C4-2B (cell line): ENCODE results near the gene NUDT11.

Experiments
- H3K27ac ChIP-seq: fragments of 450-650 bp; 2 replicates; pipeline ENCODE4 v1.5.1; 2017
- CTCF ChIP-seq: fragments of 450-650 bp; conservative IDR thresholded peaks from 2 replicates; pipeline ENCODE4 v1.5.1; 2017; ENCODE audit warnings: mild to moderate bottlenecking
- ZFX ChIP-seq: fragments of 450-650 bp; IDR thresholded peaks from 2 replicates; pipeline ENCODE4 v1.6.1; 2017

The NUDT11 gene

GRCh38 chrX:51476930-51477329 is 19.5 kb downstream of the NUDT11 start:
- TF ChIP-seq ZFX: no peak
- no peak for TF ChIP-seq CTCF
- no peak overlapping the region for H3K27ac ChIP-seq

- no peak overlapping the region for H3K27ac ChIP-seq
- TF ChIP-seq CTCF (no peak), ZFX (no peak)
Measured at GRCh38 chrX:51463322-51463721, 33.1 kb downstream of the NUDT11 start.

GRCh38 chrX:51461053-51462044 is 35.0 kb downstream of the NUDT11 start:
- TF ChIP-seq CTCF (peak; percentile 76), ZFX (no peak)
- H3K27ac ChIP-seq: no peak overlapping the region

- peak; percentile 72 for TF ChIP-seq CTCF
- TF ChIP-seq ZFX: no peak
- no peak overlapping the region for H3K27ac ChIP-seq
Measured at GRCh38 chrX:51459125-51459524, 37.3 kb downstream of the NUDT11 start.

- TF ChIP-seq ZFX (no peak), CTCF (peak; percentile 22; the same call in 1 of the 2 replicates)
- H3K27ac ChIP-seq: no peak overlapping the region
Measured at GRCh38 chrX:51456814-51457213, 39.6 kb downstream of the NUDT11 start.

- TF ChIP-seq CTCF: no peak
- TF ChIP-seq ZFX: no peak
- H3K27ac ChIP-seq: no peak overlapping the region
Measured at GRCh38 chrX:51456246-51456645, 40.1 kb downstream of the NUDT11 start.

GRCh38 chrX:51440365-51440764 is 56.0 kb downstream of the NUDT11 start:
- TF ChIP-seq CTCF: no peak
- TF ChIP-seq ZFX: no peak
- H3K27ac ChIP-seq: no peak overlapping the region
